ENCODE results near the gene RNF186.

RNF186 gene

GRCh38 chr1:19814681-19815503, at the start of gene RNF186:
TSS of gene RNF186 (minus strand) at chr1:19815283. CDS start at chr1:19815101, 182 bp downstream.
- TF ChIP-seq CTCF (IDR thresholded peaks at IDR 0.05; ENCODE audit: control extremely low read depth, extremely low read depth, low read depth, missing control alignments), result no peak
- ChIA-PET CTCF (interaction anchor here (1.7 to 1.8 kb wide), 2 partner anchors 111 to 153 kb away, joined by 5 to 10 read pairs; no protein-coding TSS in a partner anchor), POLR2A (no interaction called here)
- no peak for DNase-seq (ENCODE audit: extremely low spot score)

- ChIA-PET POLR2A (no interaction called here), CTCF (interaction anchor here (1.3 kb wide), 1 partner anchor 11 kb away, joined by 3 read pairs; no protein-coding TSS in a partner anchor)
- TF ChIP-seq CTCF (IDR thresholded peaks at IDR 0.05; ENCODE audit: control extremely low read depth, extremely low read depth, low read depth, missing control alignments), result no peak
- DNase-seq (ENCODE audit: extremely low spot score), result no peak
These were observed 49.6 kb upstream of the RNF186 start for GRCh38 chr1:19864570-19865160.

- POLR2A ChIA-PET, result no interaction called here
- CTCF ChIA-PET, result interaction anchor here (1.7 kb wide), 1 partner anchor 15 kb away, joined by 7 read pairs; no protein-coding TSS in a partner anchor
- DNase-seq (ENCODE audit: extremely low spot score), result no peak
- no peak for TF ChIP-seq CTCF (IDR thresholded peaks at IDR 0.05; ENCODE audit: control extremely low read depth, extremely low read depth, low read depth, missing control alignments)
These were observed 47.9 kb upstream of the RNF186 start for GRCh38 chr1:19862944-19863343.

- no peak for DNase-seq (ENCODE audit: extremely low spot score)
- TF ChIP-seq CTCF (IDR thresholded peaks at IDR 0.05; ENCODE audit: control extremely low read depth, extremely low read depth, low read depth, missing control alignments), result no peak
- ChIA-PET CTCF (interaction anchor here (0.7 to 1.7 kb wide), 4 partner anchors 16 to 29 kb away, joined by 3 to 7 read pairs (median 4); partner anchors contain the start of gene OTUD3), POLR2A (no interaction called here)
These were observed 46.9 kb upstream of the RNF186 start for GRCh38 chr1:19861842-19862530.

GRCh38 chr1:19861034-19861433, 46.0 kb upstream of the RNF186 start:
- no peak for TF ChIP-seq CTCF (IDR thresholded peaks at IDR 0.05; ENCODE audit: control extremely low read depth, extremely low read depth, low read depth, missing control alignments)
- ChIA-PET POLR2A (no interaction called here), CTCF (interaction anchor here (1.2 to 1.7 kb wide), 3 partner anchors 12 to 20 kb away, joined by 3 to 7 read pairs (median 5); no protein-coding TSS in a partner anchor)
- no peak for DNase-seq (ENCODE audit: extremely low spot score)

- ChIA-PET POLR2A (no interaction called here), CTCF (interaction anchor here (1.2 kb wide), 1 partner anchor 11 kb away, joined by 3 read pairs; no protein-coding TSS in a partner anchor)
- no peak for DNase-seq (ENCODE audit: extremely low spot score)
- no peak for TF ChIP-seq CTCF (IDR thresholded peaks at IDR 0.05; ENCODE audit: control extremely low read depth, extremely low read depth, low read depth, missing control alignments)
These were observed 45.3 kb upstream of the RNF186 start for GRCh38 chr1:19860418-19860817.
